Effector memory CD8-positive, alpha-beta T cell (primary cell): ENCODE data around the gene C3orf85.

ENCODE experiments used
- ATAC-seq: fragments of 150-1000 bp; cut with Tn5 transposase; replicated peaks from 2 replicates; pipeline ENCODE4 v1.10.0; 2021; ENCODE audit warnings: mild to moderate bottlenecking, moderate library complexity
- DNase-seq, 3 experiments: peaks; one replicate each; pipeline ENCODE4 v3.0.0; 2021
- H3K27ac Mint-ChIP-seq, 2 donors: one replicate each; pipeline ENCODE4 v1.8.0; 2022; ENCODE audit warnings: mild to moderate bottlenecking in 2 of 2, mixed read lengths in 2 of 2, moderate library complexity in 2 of 2
- H3K27me3 Mint-ChIP-seq, 2 donors: one replicate each; pipeline ENCODE4 v1.8.0; 2022; ENCODE audit warnings: mixed read lengths in 2 of 2
- H3K36me3 Mint-ChIP-seq: one replicate; pipeline ENCODE4 v1.8.0; 2022; ENCODE audit warnings: mild to moderate bottlenecking, moderate library complexity, mixed read lengths; ENCODE audit not compliant: insufficient read depth
- H3K4me1 Mint-ChIP-seq, 2 donors: one replicate each; pipeline ENCODE4 v1.8.0; 2022; ENCODE audit warnings: low read depth in 2 of 2, mixed read lengths in 2 of 2
- H3K4me3 Mint-ChIP-seq, 2 donors: one replicate each; pipeline ENCODE4 v1.8.0; 2022; ENCODE audit warnings: mild to moderate bottlenecking in 2 of 2, mixed read lengths in 2 of 2, moderate library complexity in 2 of 2
- H3K9me3 Mint-ChIP-seq, 2 donors: one replicate each; pipeline ENCODE4 v1.8.0; 2022; ENCODE audit warnings: mixed read lengths in 2 of 2
- total RNA-seq, 9 experiments: gene quantifications; one replicate each; lab custom pipeline; 2026; lab: John Stamatoyannopoulos, UW

The C3orf85 gene
- total RNA-seq = 0 to 0.06 (median 0) reads per million in 9 experiments

GRCh38 chr3:109136523-109136922, at the start of gene C3orf85:
Gene C3orf85, plus strand, starts transcription at chr3:109136719. Its CDS starts 129 bp downstream, at chr3:109136848.
- Mint-ChIP-seq H3K4me1 (no peaks in the 10 kb centered on the region), H3K9me3 (no peaks in the 10 kb centered on the region), H3K27ac (no peak within 1 kb of the TSS), H3K27me3 (peaks cover 0 to 5% of the 10 kb centered on the region in 2 donors), H3K36me3 (no peaks in the 10 kb centered on the region), H3K4me3 (no peak within 1 kb of the TSS)
- no peak for ATAC-seq
- no peak for DNase-seq

- no peak for DNase-seq
- peaks cover 27 to 40% of the 10 kb centered on the region in 2 donors for H3K27me3 Mint-ChIP-seq
- no peaks in the 10 kb centered on the region for H3K36me3 Mint-ChIP-seq
- no peak overlapping the region for H3K4me3 Mint-ChIP-seq
- ATAC-seq = no peak
- no peaks in the 10 kb centered on the region for H3K9me3 Mint-ChIP-seq
- no peaks in the 10 kb centered on the region for H3K4me1 Mint-ChIP-seq
- no peak overlapping the region for H3K27ac Mint-ChIP-seq
These were observed 47.3 kb upstream of the C3orf85 start for GRCh38 chr3:109089265-109089664.

- Mint-ChIP-seq H3K27ac (no peak overlapping the region), H3K4me1 (no peaks in the 10 kb centered on the region), H3K9me3 (no peaks in the 10 kb centered on the region), H3K27me3 (peaks cover 21% of the 10 kb centered on the region in 2 donors), H3K4me3 (no peak overlapping the region), H3K36me3 (no peaks in the 10 kb centered on the region)
- ATAC-seq (no peak), DNase-seq (no peak)
These were observed 44.7 kb upstream of the C3orf85 start for GRCh38 chr3:109091846-109092245.

GRCh38 chr3:109093561-109093960, 43.0 kb upstream of the C3orf85 start:
- H3K4me1 Mint-ChIP-seq = no peaks in the 10 kb centered on the region
- no peak overlapping the region for H3K4me3 Mint-ChIP-seq

GRCh38 chr3:109095166-109095565, 41.4 kb upstream of the C3orf85 start:
- no peak overlapping the region for H3K27ac Mint-ChIP-seq
- H3K36me3 Mint-ChIP-seq = no peaks in the 10 kb centered on the region
- DNase-seq (no peak), ATAC-seq (no peak)
- no peak overlapping the region for H3K4me3 Mint-ChIP-seq
- no peaks in the 10 kb centered on the region for H3K9me3 Mint-ChIP-seq
- H3K4me1 Mint-ChIP-seq = no peaks in the 10 kb centered on the region
- peaks cover 0 to 16% of the 10 kb centered on the region in 2 donors for H3K27me3 Mint-ChIP-seq

More at GRCh38 chr3:109093561-109093960, 43.0 kb upstream of the C3orf85 start:
- peaks cover 5 to 16% of the 10 kb centered on the region in 2 donors for H3K27me3 Mint-ChIP-seq
- DNase-seq (no peak), ATAC-seq (no peak)
- no peaks in the 10 kb centered on the region for H3K36me3 Mint-ChIP-seq
- H3K27ac Mint-ChIP-seq = no peak overlapping the region
- H3K9me3 Mint-ChIP-seq = no peaks in the 10 kb centered on the region

- Mint-ChIP-seq H3K36me3 (no peaks in the 10 kb centered on the region), H3K9me3 (no peaks in the 10 kb centered on the region)
- no peak for ATAC-seq
These were observed 38.4 kb upstream of the C3orf85 start for GRCh38 chr3:109098079-109098644.

GRCh38 chr3:109109574-109109973, 26.9 kb upstream of the C3orf85 start:
- Mint-ChIP-seq H3K9me3 (no peaks in the 10 kb centered on the region), H3K4me1 (no peaks in the 10 kb centered on the region), H3K4me3 (no peak overlapping the region), H3K36me3 (no peaks in the 10 kb centered on the region), H3K27ac (no peak overlapping the region), H3K27me3 (peaks cover 29 to 34% of the 10 kb centered on the region in 2 donors)
- ATAC-seq = no peak
- DNase-seq = no peak

More at GRCh38 chr3:109098079-109098644, 38.4 kb upstream of the C3orf85 start:
- no peaks in the 10 kb centered on the region for H3K4me1 Mint-ChIP-seq
- H3K4me3 Mint-ChIP-seq = no peak overlapping the region
- no peak overlapping the region for H3K27ac Mint-ChIP-seq
- H3K27me3 Mint-ChIP-seq = peaks cover 6 to 16% of the 10 kb centered on the region in 2 donors
- DNase-seq = no peak

- Mint-ChIP-seq H3K27me3 (peaks cover 26 to 27% of the 10 kb centered on the region in 2 donors), H3K4me3 (no peak overlapping the region), H3K9me3 (no peaks in the 10 kb centered on the region), H3K4me1 (no peaks in the 10 kb centered on the region), H3K27ac (no peak overlapping the region), H3K36me3 (no peaks in the 10 kb centered on the region)
- no peak for DNase-seq
- ATAC-seq = no peak
These were observed 23.4 kb upstream of the C3orf85 start for GRCh38 chr3:109112946-109113760.

GRCh38 chr3:109114746-109115145, 21.8 kb upstream of the C3orf85 start:
- DNase-seq (no peak), ATAC-seq (no peak)
- H3K27ac Mint-ChIP-seq = no peak overlapping the region
- H3K36me3 Mint-ChIP-seq = no peaks in the 10 kb centered on the region
- H3K4me3 Mint-ChIP-seq = no peak overlapping the region
- H3K9me3 Mint-ChIP-seq = no peaks in the 10 kb centered on the region
- no peaks in the 10 kb centered on the region for H3K4me1 Mint-ChIP-seq
- peaks cover 21 to 23% of the 10 kb centered on the region in 2 donors for H3K27me3 Mint-ChIP-seq

GRCh38 chr3:109115451-109115850, 21.1 kb upstream of the C3orf85 start:
- Mint-ChIP-seq H3K36me3 (no peaks in the 10 kb centered on the region), H3K27ac (no peak overlapping the region), H3K9me3 (no peaks in the 10 kb centered on the region), H3K27me3 (peaks cover 17 to 18% of the 10 kb centered on the region in 2 donors), H3K4me3 (no peak overlapping the region), H3K4me1 (no peaks in the 10 kb centered on the region)
- DNase-seq = no peak
- ATAC-seq = no peak

GRCh38 chr3:109116031-109116430, 20.5 kb upstream of the C3orf85 start:
- no peak for ATAC-seq

GRCh38 chr3:109117939-109118338, 18.6 kb upstream of the C3orf85 start, which contains the start of gene MORC1:
Gene MORC1, minus strand, starts transcription at chr3:109118134. Its CDS starts 75 bp downstream, at chr3:109118059.
- H3K27ac Mint-ChIP-seq = no peak within 1 kb of the TSS
- no peaks in the 10 kb centered on the region for H3K9me3 Mint-ChIP-seq
- DNase-seq (no peak), ATAC-seq (no peak)
- H3K27me3 Mint-ChIP-seq = peaks cover 10 to 16% of the 10 kb centered on the region in 2 donors
- peaks cover 0 to 3% of the 10 kb centered on the region in 2 donors for H3K4me1 Mint-ChIP-seq
- H3K36me3 Mint-ChIP-seq = no peaks in the 10 kb centered on the region
- H3K4me3 Mint-ChIP-seq = no peak within 1 kb of the TSS

More at GRCh38 chr3:109116031-109116430, 20.5 kb upstream of the C3orf85 start:
- Mint-ChIP-seq H3K9me3 (no peaks in the 10 kb centered on the region), H3K27ac (no peak overlapping the region), H3K4me1 (no peaks in the 10 kb centered on the region), H3K4me3 (no peak overlapping the region), H3K36me3 (no peaks in the 10 kb centered on the region), H3K27me3 (peaks cover 17 to 18% of the 10 kb centered on the region in 2 donors)
- no peak for DNase-seq

GRCh38 chr3:109118584-109118983, 17.9 kb upstream of the C3orf85 start:
- no peak overlapping the region for H3K4me3 Mint-ChIP-seq
- H3K9me3 Mint-ChIP-seq = no peaks in the 10 kb centered on the region
- no peak for ATAC-seq
- peaks cover 10 to 11% of the 10 kb centered on the region in 2 donors for H3K27me3 Mint-ChIP-seq
- H3K36me3 Mint-ChIP-seq = no peaks in the 10 kb centered on the region
- H3K4me1 Mint-ChIP-seq = peaks cover 0 to 3% of the 10 kb centered on the region in 2 donors
- H3K27ac Mint-ChIP-seq = no peak overlapping the region
- DNase-seq = no peak

GRCh38 chr3:109122690-109123089, 13.8 kb upstream of the C3orf85 start:
- H3K4me1 Mint-ChIP-seq = peaks cover 0 to 3% of the 10 kb centered on the region in 2 donors
- DNase-seq (no peak), ATAC-seq (no peak)
- H3K27me3 Mint-ChIP-seq = no peaks in the 10 kb centered on the region
- H3K27ac Mint-ChIP-seq = no peak overlapping the region
- no peaks in the 10 kb centered on the region for H3K36me3 Mint-ChIP-seq
- H3K9me3 Mint-ChIP-seq = no peaks in the 10 kb centered on the region
- no peak overlapping the region for H3K4me3 Mint-ChIP-seq
